GM18508 (cell line): ENCODE data around the gene VCP.
"Not testable (repeated sequence)": the region's sequence is repeated elsewhere in the genome, so short reads cannot be mapped to it uniquely, and the experiment has no call there.

ENCODE experiments used
- ATAC-seq: cut with Tn5 transposase; IDR thresholded peaks from one replicate; pipeline ENCODE4 v1.9.1; 2021; ENCODE audit warnings: moderate number of reproducible peaks; ENCODE audit not compliant: insufficient read depth, unreplicated experiment

VCP gene

GRCh38 chr9:35029241-35029640 lies 43.2 kb downstream of the VCP start:
- ATAC-seq = no peak

- ATAC-seq = no peak
Observed at GRCh38 chr9:35028341-35028740, 44.1 kb downstream of the VCP start.

GRCh38 chr9:35027860-35028259 lies 44.6 kb downstream of the VCP start:
- ATAC-seq = no peak

GRCh38 chr9:35027374-35027773 lies 45.1 kb downstream of the VCP start:
- ATAC-seq = no peak

- ATAC-seq = no peak
Observed at GRCh38 chr9:35026671-35027070, 45.8 kb downstream of the VCP start.

- not testable (repeated sequence) for ATAC-seq
Observed at GRCh38 chr9:35023443-35023842, 49.0 kb downstream of the VCP start.

- ATAC-seq = no peak
Observed at GRCh38 chr9:35014517-35014916, 57.9 kb downstream of the VCP start.

- ATAC-seq = no peak
Observed at GRCh38 chr9:35010351-35010958, 62.0 kb downstream of the VCP start.
